VCaP (cell line): ENCODE data around the gene GLOD5.

ENCODE experiments used
- H3K27ac ChIP-seq: fragments of 450-650 bp; 2 replicates; pipeline ENCODE4 v1.5.1; 2017
- TF ChIP-seq, protein P1 (sequence below): fragments of 450-650 bp; conservative IDR thresholded peaks from 2 replicates; pipeline ENCODE4 v1.5.1; 2017; ENCODE audit warnings: mild to moderate bottlenecking, moderate library complexity

GLOD5 gene

DNA sequence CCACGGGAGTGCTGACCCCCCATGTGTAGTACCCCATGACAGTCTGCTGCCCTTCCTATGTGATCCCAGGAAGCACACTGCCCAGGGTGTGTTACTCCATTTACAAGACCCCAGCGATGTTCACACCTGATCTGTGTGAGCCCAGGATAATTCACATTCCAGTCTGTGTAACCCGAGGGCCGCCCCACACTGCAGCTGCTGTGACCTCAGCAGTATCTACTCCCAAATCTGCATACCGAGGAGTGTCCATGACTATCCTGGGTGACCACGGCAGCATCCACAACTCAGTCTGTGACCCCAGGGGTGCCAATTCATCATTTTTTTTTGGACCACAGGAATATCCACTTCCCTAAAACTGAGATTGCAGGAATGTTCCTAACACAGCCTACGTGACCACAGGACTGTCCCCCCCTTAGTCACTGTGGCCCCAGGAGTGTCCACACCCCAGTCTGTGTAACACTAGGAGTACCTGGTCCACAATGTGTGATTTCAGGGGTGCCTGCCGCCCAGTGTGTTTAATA lies 7.8 kb upstream of the GLOD5 start:
- TF ChIP-seq, protein P1, sequence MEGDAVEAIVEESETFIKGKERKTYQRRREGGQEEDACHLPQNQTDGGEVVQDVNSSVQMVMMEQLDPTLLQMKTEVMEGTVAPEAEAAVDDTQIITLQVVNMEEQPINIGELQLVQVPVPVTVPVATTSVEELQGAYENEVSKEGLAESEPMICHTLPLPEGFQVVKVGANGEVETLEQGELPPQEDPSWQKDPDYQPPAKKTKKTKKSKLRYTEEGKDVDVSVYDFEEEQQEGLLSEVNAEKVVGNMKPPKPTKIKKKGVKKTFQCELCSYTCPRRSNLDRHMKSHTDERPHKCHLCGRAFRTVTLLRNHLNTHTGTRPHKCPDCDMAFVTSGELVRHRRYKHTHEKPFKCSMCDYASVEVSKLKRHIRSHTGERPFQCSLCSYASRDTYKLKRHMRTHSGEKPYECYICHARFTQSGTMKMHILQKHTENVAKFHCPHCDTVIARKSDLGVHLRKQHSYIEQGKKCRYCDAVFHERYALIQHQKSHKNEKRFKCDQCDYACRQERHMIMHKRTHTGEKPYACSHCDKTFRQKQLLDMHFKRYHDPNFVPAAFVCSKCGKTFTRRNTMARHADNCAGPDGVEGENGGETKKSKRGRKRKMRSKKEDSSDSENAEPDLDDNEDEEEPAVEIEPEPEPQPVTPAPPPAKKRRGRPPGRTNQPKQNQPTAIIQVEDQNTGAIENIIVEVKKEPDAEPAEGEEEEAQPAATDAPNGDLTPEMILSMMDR: no peak
- no peak overlapping the region for H3K27ac ChIP-seq

DNA sequence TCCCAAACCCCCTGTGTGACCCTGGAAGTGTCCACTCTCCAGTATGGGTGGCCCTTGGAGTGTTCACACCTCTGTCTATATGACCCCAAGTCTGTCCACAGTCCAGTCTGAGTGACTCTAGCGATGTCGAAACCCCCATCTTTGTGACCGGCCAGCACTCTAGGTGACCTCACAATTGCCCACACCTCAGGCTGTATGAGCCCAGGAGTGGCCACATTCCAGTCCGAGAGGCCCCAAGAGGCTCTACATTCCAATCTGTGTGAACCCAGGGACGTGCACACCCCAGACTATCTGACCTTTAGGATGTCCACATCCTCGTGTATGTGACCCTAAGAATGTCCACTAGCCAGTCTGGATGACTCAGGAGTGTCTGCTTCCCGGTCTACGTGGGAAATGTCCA lies 7.3 kb upstream of the GLOD5 start:
- no peak overlapping the region for H3K27ac ChIP-seq
- TF ChIP-seq, protein P1: no peak

DNA sequence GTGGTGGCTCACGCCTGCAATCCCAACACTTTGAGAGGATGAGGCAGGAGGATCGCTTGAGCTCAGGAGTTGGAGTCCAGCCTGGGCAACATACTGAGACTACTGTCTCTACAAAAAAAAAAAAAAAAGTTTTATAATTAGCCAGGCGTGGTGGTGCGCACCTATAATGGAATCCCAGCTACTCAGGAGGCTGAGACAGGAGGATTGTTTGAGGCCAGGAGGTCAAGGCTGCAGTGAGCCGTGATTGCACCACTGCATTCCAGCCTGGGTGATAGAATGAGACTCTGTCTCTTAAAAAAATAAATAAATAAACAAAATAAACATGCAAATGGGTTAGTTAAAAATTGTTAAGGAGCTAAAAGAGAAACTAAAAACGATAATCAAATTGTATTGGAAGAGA lies 7.7 kb downstream of the GLOD5 start:
- H3K27ac ChIP-seq: no peak overlapping the region
- TF ChIP-seq, protein P1: no peak

DNA sequence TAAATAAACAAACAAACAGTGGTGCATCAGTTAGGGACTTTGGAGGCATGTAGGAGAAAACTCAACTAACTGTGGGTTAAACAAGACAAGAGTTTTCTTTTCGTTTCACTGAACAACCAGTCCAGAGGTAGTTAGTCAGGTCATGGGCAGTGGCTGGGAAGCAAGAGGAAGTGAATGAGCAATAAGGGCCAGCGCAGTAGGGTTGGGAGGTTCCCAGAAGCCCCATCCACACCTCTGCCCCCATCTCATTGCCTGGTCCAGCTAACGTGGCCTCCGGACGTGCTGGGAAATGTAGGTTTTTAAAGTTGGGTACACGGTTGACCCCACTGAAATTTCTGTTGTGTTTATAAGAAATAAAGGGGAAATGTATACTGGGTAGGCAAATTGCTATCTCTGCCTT lies 8.7 kb downstream of the GLOD5 start:
- H3K27ac ChIP-seq: no peak overlapping the region
- TF ChIP-seq, protein P1: no peak

DNA sequence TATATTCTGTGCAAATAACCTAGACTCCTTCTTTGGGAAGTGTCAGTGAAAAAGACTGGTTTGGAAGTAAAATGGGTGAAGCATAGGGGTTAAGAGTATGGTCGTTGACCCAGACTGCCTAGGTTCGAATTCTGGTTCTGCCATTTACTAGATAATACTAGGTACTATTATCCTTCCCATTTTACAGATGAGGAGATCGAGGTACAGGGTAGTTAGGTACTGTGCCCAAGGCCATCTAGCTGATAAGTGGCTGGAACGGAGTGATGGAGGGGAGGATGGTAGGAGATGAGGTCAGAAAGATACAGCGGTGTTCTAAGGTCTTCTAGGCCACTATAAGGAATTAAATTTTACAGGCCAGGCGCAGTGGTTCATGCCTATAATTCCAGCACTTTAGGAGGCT lies 11.1 kb downstream of the GLOD5 start:
- TF ChIP-seq, protein P1: no peak
- no peak overlapping the region for H3K27ac ChIP-seq

DNA sequence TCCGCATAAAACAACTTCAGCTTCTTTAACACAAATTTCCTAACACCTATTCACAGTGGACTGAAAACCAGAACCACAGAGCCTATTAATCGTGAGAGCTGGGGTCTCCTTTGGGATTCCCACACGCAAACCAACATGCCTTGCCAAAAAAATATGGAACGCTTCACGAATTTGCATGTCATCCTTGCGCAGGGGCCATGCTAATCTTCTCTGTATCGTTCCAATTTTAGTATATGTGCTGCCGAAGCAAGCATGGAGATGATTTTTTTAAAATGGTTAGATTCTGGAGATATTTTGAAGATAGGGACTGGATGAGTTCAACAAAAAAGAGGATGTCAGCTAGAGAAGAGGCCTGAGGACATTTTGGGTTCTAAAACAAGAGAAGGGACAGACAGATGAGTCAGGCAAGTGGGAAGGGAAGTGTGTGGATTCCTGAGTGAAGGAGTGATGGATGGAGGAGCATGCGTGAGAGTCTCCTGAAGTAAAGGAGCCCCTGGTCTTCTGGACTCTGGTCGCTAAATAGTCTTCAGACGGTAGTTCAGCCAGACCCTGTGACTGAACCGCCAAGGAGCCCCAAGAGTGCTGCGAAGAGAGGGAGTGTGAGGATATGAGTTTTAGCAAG lies 15.4 kb downstream of the GLOD5 start:
- TF ChIP-seq, protein P1: no peak
- H3K27ac ChIP-seq: no peak overlapping the region

DNA sequence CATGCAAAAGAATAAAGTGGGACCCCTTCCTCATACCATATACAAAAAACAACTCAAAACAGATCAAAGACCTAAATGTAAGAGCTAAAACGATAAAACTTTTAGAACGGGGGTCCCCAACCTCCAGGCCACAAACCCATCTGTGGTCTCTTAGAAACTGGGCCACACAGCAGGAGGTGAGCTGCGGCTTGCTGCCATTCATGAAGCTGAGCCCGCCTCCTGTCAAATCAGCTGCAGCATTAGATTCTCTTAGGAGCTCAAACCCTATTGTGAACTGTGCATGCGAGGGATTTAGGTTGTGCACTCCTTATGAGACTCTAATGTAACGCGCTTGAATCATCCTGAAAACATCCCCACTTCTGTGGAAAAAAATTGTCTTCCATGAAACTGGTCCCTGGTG lies 17.9 kb downstream of the GLOD5 start:
- TF ChIP-seq, protein P1: no peak
- H3K27ac ChIP-seq: no peak overlapping the region
